ENCODE data around the gene IGF2BP1.
"Not testable (repeated sequence)": the region's sequence is repeated elsewhere in the genome, so short reads cannot be mapped to it uniquely, and the experiment has no call there.

The IGF2BP1 gene

DNA sequence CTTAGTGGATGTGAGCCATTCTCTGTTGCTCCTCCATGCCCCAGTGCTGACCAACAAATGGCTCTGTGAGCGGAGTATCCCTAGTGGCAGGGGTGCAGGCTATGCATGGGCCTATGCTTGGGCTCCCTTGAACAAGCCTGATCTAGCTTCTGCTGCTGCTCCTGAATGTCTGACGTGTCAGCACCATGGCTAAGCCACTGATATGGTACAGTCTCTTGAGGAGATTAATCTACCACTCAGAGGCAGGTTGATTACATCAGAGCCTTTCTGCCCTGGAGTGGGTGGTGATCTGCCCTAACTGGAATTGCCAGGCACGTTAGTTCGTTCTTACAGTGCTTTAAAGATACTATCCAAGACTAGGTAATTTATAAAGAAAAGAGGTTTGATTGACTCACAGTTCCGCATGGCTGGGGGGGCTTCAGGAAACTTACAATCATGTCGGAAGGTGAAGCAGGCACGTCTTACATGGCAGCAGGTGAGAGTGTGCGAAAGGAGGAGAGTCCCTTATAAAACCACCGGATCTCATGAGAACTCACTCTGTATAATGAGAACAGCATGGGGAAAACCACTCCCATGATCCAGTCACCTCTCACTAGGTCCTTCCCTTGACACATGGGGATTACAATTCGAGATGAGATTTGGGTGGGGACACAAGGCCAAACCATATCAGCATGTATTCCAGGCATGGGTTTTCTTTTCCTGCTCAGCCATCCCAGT lies 93.9 kb downstream of the IGF2BP1 start:
- DNase-seq (ENCODE audit: low read depth, low spot score) = no peak

DNA sequence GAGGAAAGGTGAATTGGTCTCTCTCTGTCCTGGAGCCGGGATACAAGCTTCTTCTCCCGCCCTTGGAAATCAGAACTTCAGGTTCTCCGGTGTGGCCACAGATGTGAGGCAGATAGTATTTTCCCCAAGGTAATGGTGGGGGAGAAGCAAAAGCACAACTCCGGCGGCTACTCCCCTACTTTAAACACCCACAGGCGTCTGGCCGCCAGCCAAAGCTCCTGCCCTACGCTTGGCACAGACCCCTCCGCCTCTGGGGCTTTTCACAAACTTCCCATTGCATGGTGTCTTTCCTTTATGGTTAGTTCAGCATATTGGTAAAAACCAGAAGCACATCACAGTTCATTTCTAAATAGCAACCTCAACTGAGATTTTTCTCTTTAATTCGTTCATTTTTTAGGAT lies 95.9 kb downstream of the IGF2BP1 start:
- DNase-seq (ENCODE audit: low read depth, low spot score) = no peak

- DNase-seq (ENCODE audit: low read depth, low spot score) = no peak
Measured at GRCh38 chr17:49100601-49101000, 103.4 kb downstream of the IGF2BP1 start.

DNA sequence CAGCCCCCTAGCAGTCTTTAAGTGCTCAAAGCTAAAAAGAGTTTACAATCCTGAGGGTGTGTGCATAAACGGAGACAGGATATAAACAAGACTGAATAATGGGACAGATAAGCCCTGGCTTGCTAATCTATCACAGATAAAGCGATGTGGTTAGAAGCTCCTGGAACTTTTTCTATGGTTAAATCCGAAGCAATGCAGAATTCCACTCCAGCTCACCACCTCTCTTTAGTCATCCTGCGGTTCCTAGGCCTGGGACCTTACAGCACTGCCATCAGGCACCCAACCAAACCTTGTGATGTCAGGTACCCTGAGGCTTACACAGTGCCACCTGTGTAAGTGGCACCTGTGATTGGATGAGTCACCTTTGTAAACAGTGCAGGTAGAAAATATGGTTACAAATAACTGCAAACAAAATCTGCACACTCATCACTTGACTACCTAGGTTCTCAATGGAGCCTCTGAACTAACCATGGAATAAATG lies 103.9 kb downstream of the IGF2BP1 start:
- no peak for DNase-seq (ENCODE audit: low read depth, low spot score)

GRCh38 chr17:49103360-49103759 lies 106.2 kb downstream of the IGF2BP1 start:
- not testable (repeated sequence) for DNase-seq (ENCODE audit: low read depth, low spot score)

- DNase-seq (ENCODE audit: low read depth, low spot score) = no peak
Measured at GRCh38 chr17:49104511-49105074, 107.4 kb downstream of the IGF2BP1 start.
